ENCODE measurements around the gene ATP8B1. TPM values are rescaled to one million over a fixed set of nuclear protein-coding genes. Genes with fewer than 3 reads are reported as not detected.

Gene ATP8B1
- total and polyA plus RNA-seq, 2 experiments from 2014 or later = 15.8 to 43.9 TPM

DNA sequence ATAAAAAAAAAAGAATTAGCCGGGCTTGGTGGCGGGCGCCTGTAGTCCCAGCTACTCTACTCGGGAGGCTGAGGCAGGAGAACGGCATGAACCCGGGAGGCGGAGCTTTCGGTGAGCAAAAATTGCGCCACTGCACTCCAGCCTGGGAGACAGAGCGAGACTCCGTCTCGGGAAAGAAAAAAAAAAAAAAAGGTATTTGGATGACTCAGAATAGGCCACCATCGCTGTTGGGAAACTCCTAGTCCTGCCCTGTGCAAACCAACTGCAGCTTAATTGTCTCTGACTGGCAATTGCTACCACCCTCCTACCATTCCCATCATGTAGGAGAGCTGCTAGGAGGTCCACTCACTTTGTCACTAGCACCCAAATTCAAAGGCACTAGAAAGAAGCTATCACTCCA, 43.5 kb downstream of the ATP8B1 start:
- 93 to 100% methylated on average over 10 to 13 of the region's 13 CpGs for WGBS, 2 experiments (ENCODE audit: low coverage in 1 of 2, low lambda C conversion rate in 2 of 2, missing lambda C conversion rate in 2 of 2)
- TF ChIP-seq EZH2phosphoT487 (IDR thresholded peaks at IDR 0.05; ENCODE audit: insufficient read depth, low read depth) (no peak), EZH2 (IDR thresholded peaks at IDR 0.05; ENCODE audit: insufficient read depth, poor library complexity, severe bottlenecking) (no peak)
- Histone ChIP-seq H3K27ac (no peak overlapping the region), H3K36me3 (ENCODE audit: low read depth) (peaks cover under 1% of the 10 kb centered on the region; the same call in 1 of the 2 replicates), H3K9ac (no peak overlapping the region), H3K4me3 (no peak overlapping the region), H3K27me3 (replicated peaks; ENCODE audit: insufficient read depth) (no peaks in the 10 kb centered on the region), H3K9me2 (ENCODE audit: insufficient read depth) (no peaks in the 10 kb centered on the region), H3K9me3 (ENCODE audit: low read depth) (no peaks in the 10 kb centered on the region), H3K4me2 (ENCODE audit: unreplicated experiment) (no peak overlapping the region), H3K4me1 (ENCODE audit: insufficient read depth) (no peaks in the 10 kb centered on the region), H3F3A (ENCODE audit: insufficient read depth) (peaks cover 6% of the 10 kb centered on the region; the same call in 1 of the 2 replicates), H3K79me2 (ENCODE audit: insufficient read depth) (peaks cover 92% of the 10 kb centered on the region), H4K20me1 (ENCODE audit: insufficient read depth) (no peaks in the 10 kb centered on the region), H2AFZ (no peak overlapping the region)
- DNase-seq = peak; percentile 14
- in situ Hi-C loops (cut with MboI) = no loop called here

DNA sequence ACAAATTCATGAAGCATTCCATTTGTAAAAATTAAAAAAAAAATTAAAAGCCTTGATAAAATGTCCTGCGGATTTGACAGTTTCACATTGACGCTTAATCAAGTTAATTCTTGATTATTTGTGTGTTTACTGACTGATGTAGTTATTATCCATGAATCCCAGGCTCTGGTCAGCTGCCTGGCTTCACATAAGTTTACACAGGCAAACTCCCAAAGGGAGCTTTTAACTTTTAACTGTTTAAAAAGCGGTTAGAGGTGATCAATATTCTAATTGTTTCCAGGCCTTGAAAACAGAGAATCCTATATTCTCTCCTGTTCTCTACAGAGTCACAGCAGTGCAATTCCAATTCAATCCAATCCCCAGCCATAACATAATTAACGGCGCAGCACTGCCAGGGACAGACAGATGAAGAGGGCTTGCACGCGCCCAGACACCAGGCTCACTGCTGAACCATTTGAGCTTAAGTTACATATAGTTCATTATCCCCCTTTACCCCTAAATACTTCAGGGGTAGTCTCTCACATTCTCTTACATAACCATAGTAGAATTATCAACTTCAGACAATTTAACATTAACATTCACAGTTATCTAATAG, 47.5 kb downstream of the ATP8B1 start:
- H3K4me1 ChIP-seq (ENCODE audit: insufficient read depth) = no peaks in the 10 kb centered on the region
- H3K27ac ChIP-seq = no peak overlapping the region
- in situ Hi-C loops (cut with MboI) = no loop called here
- H3K4me3 ChIP-seq = no peak overlapping the region
- H3K9me3 ChIP-seq (ENCODE audit: low read depth) = no peaks in the 10 kb centered on the region
- H3K27me3 ChIP-seq (replicated peaks; ENCODE audit: insufficient read depth) = no peaks in the 10 kb centered on the region
- H3K9ac ChIP-seq = no peak overlapping the region
- WGBS, 2 experiments (ENCODE audit: low coverage in 1 of 2, low lambda C conversion rate in 2 of 2, missing lambda C conversion rate in 2 of 2) = 89 to 91% methylated on average over 7 of the region's 7 CpGs
- H4K20me1 ChIP-seq (ENCODE audit: insufficient read depth) = no peaks in the 10 kb centered on the region
- peaks cover 91% of the 10 kb centered on the region for H3K79me2 ChIP-seq (ENCODE audit: insufficient read depth)
- peaks cover 6% of the 10 kb centered on the region; the same call in 1 of the 2 replicates for H3F3A ChIP-seq (ENCODE audit: insufficient read depth)
- no peak overlapping the region for H3K4me2 ChIP-seq (ENCODE audit: unreplicated experiment)
- 0 out of 2 replicates have a peak, but pooled peaks cover 4% of the 10 kb centered on the region for H3K36me3 ChIP-seq (ENCODE audit: low read depth)
- no peak for DNase-seq
- H2AFZ ChIP-seq = no peak overlapping the region
- TF ChIP-seq EZH2 (IDR thresholded peaks at IDR 0.05; ENCODE audit: insufficient read depth, poor library complexity, severe bottlenecking) (no peak), EZH2phosphoT487 (IDR thresholded peaks at IDR 0.05; ENCODE audit: insufficient read depth, low read depth) (no peak)
- no peaks in the 10 kb centered on the region for H3K9me2 ChIP-seq (ENCODE audit: insufficient read depth)

- H3K4me3 ChIP-seq = no peak overlapping the region
- no peaks in the 10 kb centered on the region for H3K4me1 ChIP-seq (ENCODE audit: insufficient read depth)
- H3K9me2 ChIP-seq (ENCODE audit: insufficient read depth) = no peaks in the 10 kb centered on the region
- H2AFZ ChIP-seq = no peak overlapping the region
- H3K9ac ChIP-seq = no peak overlapping the region
- TF ChIP-seq EZH2phosphoT487 (IDR thresholded peaks at IDR 0.05; ENCODE audit: insufficient read depth, low read depth) (no peak), EZH2 (IDR thresholded peaks at IDR 0.05; ENCODE audit: insufficient read depth, poor library complexity, severe bottlenecking) (no peak)
- no peaks in the 10 kb centered on the region for H3K27me3 ChIP-seq (replicated peaks; ENCODE audit: insufficient read depth)
- no peaks in the 10 kb centered on the region for H3K9me3 ChIP-seq (ENCODE audit: low read depth)
- 85 to 87% methylated on average over 5 of the region's 5 CpGs for WGBS, 2 experiments (ENCODE audit: low coverage in 1 of 2, low lambda C conversion rate in 2 of 2, missing lambda C conversion rate in 2 of 2)
- in situ Hi-C loops (cut with MboI) = no loop called here
- H3F3A ChIP-seq (ENCODE audit: insufficient read depth) = peaks cover 6% of the 10 kb centered on the region; the same call in 1 of the 2 replicates
- H4K20me1 ChIP-seq (ENCODE audit: insufficient read depth) = no peaks in the 10 kb centered on the region
- peaks cover 91% of the 10 kb centered on the region for H3K79me2 ChIP-seq (ENCODE audit: insufficient read depth)
- H3K4me2 ChIP-seq (ENCODE audit: unreplicated experiment) = no peak overlapping the region
- H3K27ac ChIP-seq = no peak overlapping the region
- 0 out of 2 replicates have a peak, but pooled peaks cover 10% of the 10 kb centered on the region for H3K36me3 ChIP-seq (ENCODE audit: low read depth)
- DNase-seq = no peak
Observed at GRCh38 chr18:57754577-57755338, 48.4 kb downstream of the ATP8B1 start.

DNA sequence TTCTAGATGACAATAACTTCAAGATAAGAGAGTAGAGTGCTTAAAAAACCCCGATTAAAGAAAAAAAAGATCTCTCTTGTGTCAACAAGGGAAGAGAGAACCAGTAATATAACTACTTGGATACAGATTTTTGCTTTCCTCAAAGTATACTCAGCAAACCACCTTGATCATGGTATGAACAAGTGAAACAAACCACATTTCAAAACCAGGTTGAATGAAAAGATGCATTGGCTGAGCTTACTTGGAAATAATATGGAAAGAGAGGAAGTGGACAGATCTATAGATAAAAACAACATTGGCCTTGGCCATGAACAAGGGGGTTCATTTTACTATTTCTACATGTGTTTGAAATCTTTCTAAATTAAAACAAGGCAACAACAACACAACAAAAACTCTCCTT, 50.1 kb downstream of the ATP8B1 start:
- peaks cover 13% of the 10 kb centered on the region; the same call in 1 of the 2 replicates for H3F3A ChIP-seq (ENCODE audit: insufficient read depth)
- H3K4me2 ChIP-seq (ENCODE audit: unreplicated experiment) = no peak overlapping the region
- H3K9ac ChIP-seq = no peak overlapping the region
- H3K27me3 ChIP-seq (replicated peaks; ENCODE audit: insufficient read depth) = no peaks in the 10 kb centered on the region
- TF ChIP-seq EZH2 (IDR thresholded peaks at IDR 0.05; ENCODE audit: insufficient read depth, poor library complexity, severe bottlenecking) = no peak
- TF ChIP-seq EZH2phosphoT487 (IDR thresholded peaks at IDR 0.05; ENCODE audit: insufficient read depth, low read depth) = no peak
- WGBS, 2 experiments (ENCODE audit: low coverage in 1 of 2, low lambda C conversion rate in 2 of 2, missing lambda C conversion rate in 2 of 2) = 88 to 91% methylated on average over 1 of the region's 1 CpG
- no peaks in the 10 kb centered on the region for H4K20me1 ChIP-seq (ENCODE audit: insufficient read depth)
- 0 out of 2 replicates have a peak, but pooled peaks cover 10% of the 10 kb centered on the region for H3K36me3 ChIP-seq (ENCODE audit: low read depth)
- peaks cover 11% of the 10 kb centered on the region for H3K4me1 ChIP-seq (ENCODE audit: insufficient read depth)
- no peak overlapping the region for H3K4me3 ChIP-seq
- H2AFZ ChIP-seq = no peak overlapping the region
- H3K9me3 ChIP-seq (ENCODE audit: low read depth) = no peaks in the 10 kb centered on the region
- H3K9me2 ChIP-seq (ENCODE audit: insufficient read depth) = no peaks in the 10 kb centered on the region
- in situ Hi-C loops (cut with MboI) = no loop called here
- peaks cover 93% of the 10 kb centered on the region for H3K79me2 ChIP-seq (ENCODE audit: insufficient read depth)
- no peak for DNase-seq
- H3K27ac ChIP-seq = no peak overlapping the region

All from GM23248 (cell line).